Right lobe of liver (tissue), 4 donors: ENCODE measurements around the gene LLGL1.

ENCODE experiments used
- POLR2A ChIP-seq: fragments of 450-650 bp; IDR thresholded peaks from one replicate; pipeline ENCODE4 v1.6.1; 2017; ENCODE audit warnings: antibody characterized with exemption, mild to moderate bottlenecking
- TF ChIP-seq, protein P1 (sequence below), 4 donors: fragments of 200-600 bp in 3 of 4; fragments of 450-650 bp in 1 of 4; IDR thresholded peaks; one replicate each; pipeline versions ENCODE4 v1.5.1 to v1.8.0; 2016 to 2022; ENCODE audit warnings: antibody characterized with exemption in 4 of 4, mild to moderate bottlenecking in 2 of 4
- donor health status: DM: no; HTN: no; CAD: no.
- donor health status: DM: no; HTN: no; CAD: no.
- donor health status: DM: no; HTN: yes; CAD: no.

DNA sequence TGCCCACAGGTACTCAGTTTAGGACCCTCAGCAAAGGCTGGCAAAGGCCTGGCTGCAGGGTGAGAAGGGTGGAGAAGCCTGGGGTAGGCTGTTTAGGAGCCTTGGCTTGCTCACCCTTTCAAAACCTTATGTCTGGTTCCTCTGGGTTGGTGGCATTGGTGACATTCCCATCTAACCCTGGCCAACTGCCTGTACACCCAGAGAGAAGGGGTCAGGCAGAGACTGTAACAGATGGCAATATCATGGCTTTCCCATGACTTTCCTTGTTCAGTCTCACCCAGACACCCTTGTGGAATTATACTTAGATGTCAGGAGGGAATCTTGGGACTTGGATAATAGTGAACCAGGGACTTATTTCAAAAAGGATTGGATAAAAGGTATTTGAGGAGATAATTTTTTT, 18.5 kb upstream of the LLGL1 start:
- TF ChIP-seq, protein P1, sequence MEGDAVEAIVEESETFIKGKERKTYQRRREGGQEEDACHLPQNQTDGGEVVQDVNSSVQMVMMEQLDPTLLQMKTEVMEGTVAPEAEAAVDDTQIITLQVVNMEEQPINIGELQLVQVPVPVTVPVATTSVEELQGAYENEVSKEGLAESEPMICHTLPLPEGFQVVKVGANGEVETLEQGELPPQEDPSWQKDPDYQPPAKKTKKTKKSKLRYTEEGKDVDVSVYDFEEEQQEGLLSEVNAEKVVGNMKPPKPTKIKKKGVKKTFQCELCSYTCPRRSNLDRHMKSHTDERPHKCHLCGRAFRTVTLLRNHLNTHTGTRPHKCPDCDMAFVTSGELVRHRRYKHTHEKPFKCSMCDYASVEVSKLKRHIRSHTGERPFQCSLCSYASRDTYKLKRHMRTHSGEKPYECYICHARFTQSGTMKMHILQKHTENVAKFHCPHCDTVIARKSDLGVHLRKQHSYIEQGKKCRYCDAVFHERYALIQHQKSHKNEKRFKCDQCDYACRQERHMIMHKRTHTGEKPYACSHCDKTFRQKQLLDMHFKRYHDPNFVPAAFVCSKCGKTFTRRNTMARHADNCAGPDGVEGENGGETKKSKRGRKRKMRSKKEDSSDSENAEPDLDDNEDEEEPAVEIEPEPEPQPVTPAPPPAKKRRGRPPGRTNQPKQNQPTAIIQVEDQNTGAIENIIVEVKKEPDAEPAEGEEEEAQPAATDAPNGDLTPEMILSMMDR (IDR thresholded peaks at IDR 0.05): no peak
- TF ChIP-seq POLR2A: no peak
